Activated CD8-positive, alpha-beta memory T cell treated with anti-CD3 and anti-CD28 coated beads, Interleukin-2, amount 50 U/mL, for 1 hour (primary cell): ENCODE data around the gene FAM181A.

ENCODE experiments used
- DNase-seq: peaks from one replicate; pipeline ENCODE4 v3.0.0-alpha.2; 2020; ENCODE audit errors: extremely low read depth

Gene FAM181A

DNA sequence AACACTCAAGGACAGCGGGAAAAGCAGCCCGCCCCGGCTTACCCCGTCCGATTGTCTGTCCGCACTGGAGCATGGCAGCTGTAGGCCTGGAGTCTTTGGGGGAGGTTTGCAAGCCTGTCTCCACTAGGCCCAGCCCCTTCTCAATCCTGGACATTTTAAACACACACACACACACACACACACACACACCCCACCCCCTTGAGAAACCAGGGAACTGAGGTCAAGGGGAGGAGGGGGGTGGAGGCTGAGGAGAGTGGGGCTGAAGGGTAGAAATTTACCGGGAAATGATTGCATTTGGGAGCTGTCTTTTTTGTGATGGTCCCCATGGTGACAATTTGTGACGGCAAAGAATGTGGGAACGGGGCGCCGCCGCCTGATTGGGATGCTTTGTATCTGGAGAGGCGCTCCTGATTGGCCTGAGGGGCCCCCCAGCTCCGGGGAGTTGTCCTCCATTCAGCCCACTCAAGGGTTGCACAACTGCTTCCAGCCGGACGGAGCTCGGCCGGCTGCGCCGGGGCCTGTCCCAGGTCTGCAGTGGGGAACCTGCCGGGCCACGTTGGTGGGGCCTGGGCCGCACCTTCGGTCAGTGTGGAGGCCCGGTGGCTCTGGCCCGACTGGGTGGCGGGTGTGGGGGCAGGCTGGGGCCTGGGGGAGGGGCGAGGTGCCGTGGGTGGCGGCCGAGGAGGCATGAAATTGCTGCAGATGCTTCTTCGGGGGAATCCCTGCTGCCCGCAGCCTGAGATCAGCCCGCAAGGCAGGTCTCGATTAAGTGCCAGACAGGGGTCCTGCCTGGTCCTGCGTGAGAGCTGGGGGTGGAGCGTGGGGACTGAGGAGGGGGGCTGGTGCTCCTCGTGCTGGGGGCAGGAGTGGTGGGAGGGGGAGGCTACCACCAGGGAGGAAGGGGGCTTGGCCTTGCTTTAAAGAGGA is at the start of gene FAM181A:
TSS of gene FAM181A (plus strand) at position 472 of the 927 bp plus-strand sequence. CDS start 942 bp downstream, outside the sequence.
- DNase-seq = no peak

- DNase-seq = no peak
Measured at GRCh38 chr14:93878212-93878611, 48.9 kb upstream of the FAM181A start.

GRCh38 chr14:93878871-93879270 is 48.3 kb upstream of the FAM181A start:
- DNase-seq = no peak

DNA sequence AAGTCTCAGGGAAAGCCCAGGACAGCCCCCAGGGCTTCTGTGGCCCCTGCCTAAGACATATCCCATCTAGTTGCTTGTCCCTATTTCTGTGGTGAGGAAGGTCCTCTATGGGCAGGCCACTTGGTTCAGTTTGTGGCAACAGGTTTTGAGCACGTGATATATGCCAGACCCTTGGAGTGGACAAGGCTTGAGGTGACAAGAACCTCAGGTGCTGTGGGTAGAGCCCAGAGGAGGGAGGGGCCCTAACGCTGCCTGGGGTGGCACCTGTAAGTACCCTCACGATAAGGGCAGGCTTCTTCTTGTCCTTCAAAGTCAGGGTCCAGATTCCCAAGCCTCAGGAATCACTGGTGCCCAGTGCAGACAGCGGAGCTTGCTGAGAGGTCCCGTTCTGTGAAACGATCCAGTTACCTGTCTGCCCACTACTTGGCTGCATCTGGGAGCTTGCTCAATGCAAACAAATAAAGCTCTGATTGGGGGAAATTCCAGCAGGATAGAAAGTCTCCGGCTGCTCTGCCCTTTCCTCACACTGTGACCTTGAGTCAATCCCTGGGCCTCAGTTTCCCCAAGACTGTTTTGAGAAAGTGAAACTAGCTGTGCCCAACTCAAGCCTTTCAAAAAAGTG is 47.7 kb upstream of the FAM181A start:
- no peak for DNase-seq

GRCh38 chr14:93880021-93880820 is 46.9 kb upstream of the FAM181A start:
- DNase-seq = no peak

GRCh38 chr14:93884950-93885349 is 42.2 kb upstream of the FAM181A start:
- DNase-seq = no peak

GRCh38 chr14:93888995-93889394 is 38.1 kb upstream of the FAM181A start:
- DNase-seq = no peak

DNA sequence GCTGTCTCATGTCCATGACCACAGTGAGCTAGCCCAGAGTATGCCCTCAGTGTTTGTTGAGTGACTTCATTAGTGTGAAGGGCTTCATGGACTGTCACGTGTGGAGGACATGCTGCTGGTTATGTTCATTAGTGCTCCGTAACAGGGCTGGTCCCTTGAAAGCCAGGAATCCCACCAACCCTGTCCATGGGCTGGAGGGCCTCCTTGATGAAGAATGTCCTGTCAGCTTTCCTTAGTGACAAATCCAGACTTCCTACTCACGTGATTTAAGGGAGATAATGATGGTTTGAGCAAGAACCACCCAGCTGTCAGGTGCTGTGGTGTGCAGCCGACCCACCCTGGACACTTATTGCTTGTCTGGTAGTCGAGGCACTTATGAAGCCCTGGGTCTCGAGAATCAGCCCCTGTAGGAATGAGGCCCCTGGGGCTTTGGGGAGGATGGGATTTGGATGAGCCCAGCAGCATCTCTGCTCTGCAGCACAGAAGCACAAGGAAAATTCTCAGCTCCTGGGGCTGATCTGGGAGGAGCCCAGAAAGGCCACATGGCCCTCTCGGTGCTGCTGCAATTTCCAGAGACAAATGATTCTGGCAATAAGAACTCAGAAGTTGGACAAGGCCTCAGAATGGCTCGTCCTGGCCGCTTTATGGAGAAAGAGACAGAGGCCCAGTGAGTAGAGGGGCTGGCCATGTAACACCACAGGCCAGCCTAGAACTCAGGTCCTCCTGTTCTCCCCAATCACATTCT is 37.2 kb upstream of the FAM181A start:
- DNase-seq = no peak

DNA sequence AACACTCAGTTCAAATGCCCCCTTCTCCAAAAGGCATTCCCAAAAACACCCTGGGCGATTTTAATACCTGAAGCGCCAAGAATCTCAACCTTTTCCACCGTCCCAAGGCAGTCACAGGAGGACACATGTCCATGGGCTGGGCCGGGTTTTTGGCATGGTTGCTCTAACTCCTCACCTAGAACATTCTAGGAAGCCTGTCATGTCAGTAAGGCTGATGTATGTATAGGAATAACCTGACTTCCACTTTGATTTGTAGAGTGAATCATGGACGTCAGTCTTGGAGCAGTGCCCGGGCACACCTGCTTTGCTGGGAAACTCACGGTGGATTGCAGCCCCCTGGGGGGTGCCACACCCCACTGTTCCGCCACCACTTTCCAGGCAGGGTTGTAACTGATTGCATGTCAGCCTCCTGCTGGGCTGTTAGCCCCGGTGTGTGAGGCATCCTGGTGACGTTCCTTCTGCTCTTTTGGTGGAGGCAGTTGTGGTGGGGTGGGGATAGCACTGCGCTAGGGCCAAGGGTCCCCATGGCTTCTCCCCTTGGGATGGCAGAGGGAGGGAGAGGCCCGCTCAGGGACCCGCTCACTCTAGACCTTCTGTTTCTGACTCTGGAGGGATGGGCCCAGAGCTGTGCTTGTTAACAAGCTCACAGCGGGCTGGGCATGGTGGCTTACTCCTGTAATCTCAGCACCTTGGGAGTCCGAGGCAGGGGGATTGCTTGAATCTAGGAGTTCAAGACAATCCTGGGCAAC is 35.2 kb upstream of the FAM181A start:
- no peak for DNase-seq

DNA sequence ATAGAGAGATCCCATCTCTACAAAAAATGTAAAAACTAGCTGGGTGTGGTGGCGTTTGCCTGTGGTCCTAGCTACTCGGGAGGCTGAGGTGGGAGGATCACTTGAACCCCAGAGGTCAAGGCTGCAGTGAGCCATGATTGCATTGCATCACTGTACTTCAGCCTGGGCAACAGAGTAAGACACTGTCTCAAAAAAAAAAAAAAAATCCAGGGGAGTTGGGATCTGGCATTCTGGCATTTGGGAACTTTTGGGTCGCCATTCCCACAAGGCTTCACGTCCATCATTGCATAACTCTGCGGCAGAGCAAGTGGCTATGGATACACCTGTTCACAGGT is 34.7 kb upstream of the FAM181A start:
- no peak for DNase-seq

GRCh38 chr14:93892923-93893558 is 34.1 kb upstream of the FAM181A start:
- DNase-seq = peak; percentile 9

GRCh38 chr14:93893661-93894261 is 33.4 kb upstream of the FAM181A start:
- DNase-seq = no peak

DNA sequence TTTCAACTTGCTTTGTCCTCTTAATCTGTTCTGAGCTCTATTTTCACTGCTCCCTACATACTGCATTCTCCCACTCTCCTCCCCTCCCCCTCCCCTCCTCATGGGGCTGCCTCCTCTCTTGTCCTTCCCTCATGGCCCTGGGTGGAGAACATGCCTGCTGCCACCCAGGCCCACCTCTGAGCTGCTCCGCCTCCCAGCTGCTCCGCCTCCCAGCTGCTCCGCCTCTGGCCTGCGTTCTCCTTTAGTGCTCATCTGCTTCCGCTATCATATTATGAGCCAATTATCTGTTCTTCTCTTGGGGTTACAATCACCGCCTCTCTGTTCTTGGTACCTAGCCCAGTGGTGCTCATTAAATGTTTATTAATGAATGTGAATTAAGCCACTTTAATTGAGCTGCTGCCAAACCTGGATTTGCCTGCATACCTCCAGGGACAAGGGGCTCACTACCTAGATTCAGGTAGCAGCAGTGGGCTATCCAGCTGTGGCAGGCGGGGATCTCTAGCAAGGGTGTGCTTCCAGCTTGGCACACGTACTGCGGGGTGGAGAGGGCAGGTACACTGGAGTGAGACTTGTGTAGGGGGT is 32.0 kb upstream of the FAM181A start:
- DNase-seq = no peak

DNA sequence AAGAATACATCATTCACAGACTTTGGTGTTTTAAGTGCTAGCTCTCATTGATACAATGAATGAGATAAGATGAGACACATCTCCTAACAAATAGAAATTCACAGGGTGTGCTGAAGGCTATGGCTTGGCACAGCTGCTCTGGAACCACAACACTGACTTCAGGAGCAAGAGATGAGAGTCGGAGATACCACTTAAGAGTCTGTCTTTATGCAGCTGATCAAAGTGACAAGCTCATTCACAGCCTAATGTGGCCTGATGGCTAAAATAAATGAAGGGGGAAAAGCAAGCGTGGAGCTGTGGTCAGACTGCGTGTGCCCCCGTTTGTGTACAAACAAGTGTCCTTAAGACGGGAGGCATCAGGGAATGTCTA is 29.7 kb upstream of the FAM181A start:
- DNase-seq = no peak

DNA sequence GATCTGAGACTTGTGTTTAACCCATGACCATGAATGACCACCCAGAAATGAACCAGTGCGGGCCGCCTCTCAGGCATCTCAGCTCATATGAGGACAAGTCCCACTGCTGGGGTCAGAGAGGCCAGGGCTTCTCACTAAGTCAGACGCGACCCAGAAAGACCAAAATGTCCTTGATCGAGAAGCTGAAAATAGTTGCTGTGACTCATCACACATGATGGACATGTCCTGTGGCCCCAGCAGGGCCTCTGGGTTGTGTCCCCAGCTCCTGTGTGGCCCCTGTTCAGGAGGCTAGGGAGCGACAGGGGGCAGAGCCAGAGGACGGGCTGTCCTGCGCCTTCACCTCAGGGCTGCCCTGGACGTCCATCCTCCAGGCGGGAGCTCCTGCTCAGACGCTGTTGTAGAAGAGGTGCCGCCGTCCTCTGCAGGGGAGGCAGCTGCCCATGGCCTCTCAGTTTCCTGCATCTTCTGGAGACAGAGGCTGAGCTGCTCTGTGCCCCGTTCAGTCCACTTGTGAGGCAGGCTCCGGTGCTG is 29.0 kb upstream of the FAM181A start:
- DNase-seq = no peak

DNA sequence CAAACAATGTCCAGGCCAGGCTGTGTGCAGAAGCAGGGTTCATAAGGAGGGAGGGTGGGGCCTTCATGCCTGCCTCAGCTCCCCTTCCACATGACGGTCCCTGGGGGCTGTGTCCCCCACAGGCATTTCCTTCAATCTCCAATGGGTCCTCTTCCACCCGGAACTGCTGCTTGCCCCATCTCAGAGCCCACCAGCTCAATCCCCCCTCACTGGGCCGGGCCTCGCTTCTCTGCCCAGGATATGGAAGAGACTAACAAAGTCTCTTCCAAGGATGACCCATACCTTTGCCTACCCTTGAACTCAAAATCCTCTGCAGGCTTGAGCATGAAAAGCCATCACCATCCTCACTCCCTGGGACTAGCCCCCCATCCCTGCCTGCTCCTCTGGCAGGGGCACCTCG is 28.4 kb upstream of the FAM181A start:
- DNase-seq = no peak

- DNase-seq = no peak
Measured at GRCh38 chr14:93901813-93902212, 25.3 kb upstream of the FAM181A start.

- DNase-seq = no peak
Measured at GRCh38 chr14:93902619-93903307, 24.4 kb upstream of the FAM181A start.
